ENCODE measurements around the gene BPIFA1.

DNA sequence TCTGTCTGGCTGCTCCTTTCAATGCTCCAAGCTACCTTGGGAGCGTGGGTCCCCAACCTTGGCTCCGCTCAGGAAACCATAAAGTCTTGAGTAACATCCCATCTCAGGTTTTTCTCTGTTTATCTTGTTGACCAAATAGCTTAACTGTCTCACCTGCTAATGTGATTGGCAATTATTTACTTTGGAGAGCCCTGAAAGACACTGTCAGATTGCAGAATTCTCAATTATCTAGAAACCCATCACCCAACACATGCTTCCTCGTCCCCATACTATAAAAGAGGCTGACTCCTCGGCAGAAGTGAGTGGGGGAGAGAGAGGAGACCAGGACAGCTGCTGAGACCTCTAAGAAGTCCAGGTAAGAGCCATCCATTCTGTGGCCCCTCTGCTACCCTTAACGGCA lies at the start of gene BPIFA1:
- TF ChIP-seq TEAD4 (IDR thresholded peaks at IDR 0.05; ENCODE audit: low read length) (no peak), TEAD4 (CRISPR knock-in tag; IDR thresholded peaks at IDR 0.05; ENCODE audit: borderline replicate concordance) (no peak), ZNF3 (CRISPR knock-in tag; IDR thresholded peaks at IDR 0.05) (no peak), KAT8 (IDR thresholded peaks at IDR 0.05; ENCODE audit: low read depth) (no peak), CBFB (CRISPR knock-in tag; IDR thresholded peaks at IDR 0.05) (no peak), ZNF696 (CRISPR knock-in tag; conservative IDR thresholded peaks at IDR 0.05) (no peak), SMARCC2 (IDR thresholded peaks at IDR 0.05; ENCODE audit: low read depth) (no peak), ZNF133 (CRISPR knock-in tag; IDR thresholded peaks at IDR 0.05) (no peak), FOS (IDR thresholded peaks at IDR 0.05; ENCODE audit: extremely low read depth, insufficient read length) (no peak), U2AF1 (optimal IDR thresholded peaks at IDR 0.05; ENCODE audit: low read depth, low read length) (no peak), STAG1 (CRISPR knock-in tag; IDR thresholded peaks at IDR 0.05; ENCODE audit: borderline replicate concordance) (no peak)
- TF ChIP-seq, protein P1, sequence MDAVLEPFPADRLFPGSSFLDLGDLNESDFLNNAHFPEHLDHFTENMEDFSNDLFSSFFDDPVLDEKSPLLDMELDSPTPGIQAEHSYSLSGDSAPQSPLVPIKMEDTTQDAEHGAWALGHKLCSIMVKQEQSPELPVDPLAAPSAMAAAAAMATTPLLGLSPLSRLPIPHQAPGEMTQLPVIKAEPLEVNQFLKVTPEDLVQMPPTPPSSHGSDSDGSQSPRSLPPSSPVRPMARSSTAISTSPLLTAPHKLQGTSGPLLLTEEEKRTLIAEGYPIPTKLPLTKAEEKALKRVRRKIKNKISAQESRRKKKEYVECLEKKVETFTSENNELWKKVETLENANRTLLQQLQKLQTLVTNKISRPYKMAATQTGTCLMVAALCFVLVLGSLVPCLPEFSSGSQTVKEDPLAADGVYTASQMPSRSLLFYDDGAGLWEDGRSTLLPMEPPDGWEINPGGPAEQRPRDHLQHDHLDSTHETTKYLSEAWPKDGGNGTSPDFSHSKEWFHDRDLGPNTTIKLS (IDR thresholded peaks at IDR 0.05; ENCODE audit: borderline replicate concordance, low read depth): no peak
- TF ChIP-seq, protein P2, sequence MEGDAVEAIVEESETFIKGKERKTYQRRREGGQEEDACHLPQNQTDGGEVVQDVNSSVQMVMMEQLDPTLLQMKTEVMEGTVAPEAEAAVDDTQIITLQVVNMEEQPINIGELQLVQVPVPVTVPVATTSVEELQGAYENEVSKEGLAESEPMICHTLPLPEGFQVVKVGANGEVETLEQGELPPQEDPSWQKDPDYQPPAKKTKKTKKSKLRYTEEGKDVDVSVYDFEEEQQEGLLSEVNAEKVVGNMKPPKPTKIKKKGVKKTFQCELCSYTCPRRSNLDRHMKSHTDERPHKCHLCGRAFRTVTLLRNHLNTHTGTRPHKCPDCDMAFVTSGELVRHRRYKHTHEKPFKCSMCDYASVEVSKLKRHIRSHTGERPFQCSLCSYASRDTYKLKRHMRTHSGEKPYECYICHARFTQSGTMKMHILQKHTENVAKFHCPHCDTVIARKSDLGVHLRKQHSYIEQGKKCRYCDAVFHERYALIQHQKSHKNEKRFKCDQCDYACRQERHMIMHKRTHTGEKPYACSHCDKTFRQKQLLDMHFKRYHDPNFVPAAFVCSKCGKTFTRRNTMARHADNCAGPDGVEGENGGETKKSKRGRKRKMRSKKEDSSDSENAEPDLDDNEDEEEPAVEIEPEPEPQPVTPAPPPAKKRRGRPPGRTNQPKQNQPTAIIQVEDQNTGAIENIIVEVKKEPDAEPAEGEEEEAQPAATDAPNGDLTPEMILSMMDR (IDR thresholded peaks at IDR 0.05 in 2 of 3, conservative IDR thresholded peaks at IDR 0.05 in 1 of 3; ENCODE audit: insufficient read depth in 2 of 3, low read depth in 1 of 3, low read length in 3 of 3): no peak
- TF ChIP-seq, protein P3, sequence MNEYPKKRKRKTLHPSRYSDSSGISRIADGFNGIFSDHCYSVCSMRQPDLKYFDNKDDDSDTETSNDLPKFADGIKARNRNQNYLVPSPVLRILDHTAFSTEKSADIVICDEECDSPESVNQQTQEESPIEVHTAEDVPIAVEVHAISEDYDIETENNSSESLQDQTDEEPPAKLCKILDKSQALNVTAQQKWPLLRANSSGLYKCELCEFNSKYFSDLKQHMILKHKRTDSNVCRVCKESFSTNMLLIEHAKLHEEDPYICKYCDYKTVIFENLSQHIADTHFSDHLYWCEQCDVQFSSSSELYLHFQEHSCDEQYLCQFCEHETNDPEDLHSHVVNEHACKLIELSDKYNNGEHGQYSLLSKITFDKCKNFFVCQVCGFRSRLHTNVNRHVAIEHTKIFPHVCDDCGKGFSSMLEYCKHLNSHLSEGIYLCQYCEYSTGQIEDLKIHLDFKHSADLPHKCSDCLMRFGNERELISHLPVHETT (CRISPR knock-in tag; conservative IDR thresholded peaks at IDR 0.05 in 1 of 2, IDR thresholded peaks at IDR 0.05 in 1 of 2): no peak
- TF ChIP-seq, protein P4, sequence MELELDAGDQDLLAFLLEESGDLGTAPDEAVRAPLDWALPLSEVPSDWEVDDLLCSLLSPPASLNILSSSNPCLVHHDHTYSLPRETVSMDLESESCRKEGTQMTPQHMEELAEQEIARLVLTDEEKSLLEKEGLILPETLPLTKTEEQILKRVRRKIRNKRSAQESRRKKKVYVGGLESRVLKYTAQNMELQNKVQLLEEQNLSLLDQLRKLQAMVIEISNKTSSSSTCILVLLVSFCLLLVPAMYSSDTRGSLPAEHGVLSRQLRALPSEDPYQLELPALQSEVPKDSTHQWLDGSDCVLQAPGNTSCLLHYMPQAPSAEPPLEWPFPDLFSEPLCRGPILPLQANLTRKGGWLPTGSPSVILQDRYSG (tag; conservative IDR thresholded peaks at IDR 0.05; ENCODE audit: low read depth): no peak

Data from K562 (cell line).